ENCODE data around the gene CFAP119. TPM values are rescaled to one million over a fixed set of nuclear protein-coding genes. Genes with fewer than 3 reads are reported as not detected.

Gene CFAP119
- total and polyA plus RNA-seq, 9 of the 15 experiments (the other 6 are each of a cell fraction or from before 2014, with no cell fraction given), result 5.5 to 33.7 (median 9.6) TPM

DNA sequence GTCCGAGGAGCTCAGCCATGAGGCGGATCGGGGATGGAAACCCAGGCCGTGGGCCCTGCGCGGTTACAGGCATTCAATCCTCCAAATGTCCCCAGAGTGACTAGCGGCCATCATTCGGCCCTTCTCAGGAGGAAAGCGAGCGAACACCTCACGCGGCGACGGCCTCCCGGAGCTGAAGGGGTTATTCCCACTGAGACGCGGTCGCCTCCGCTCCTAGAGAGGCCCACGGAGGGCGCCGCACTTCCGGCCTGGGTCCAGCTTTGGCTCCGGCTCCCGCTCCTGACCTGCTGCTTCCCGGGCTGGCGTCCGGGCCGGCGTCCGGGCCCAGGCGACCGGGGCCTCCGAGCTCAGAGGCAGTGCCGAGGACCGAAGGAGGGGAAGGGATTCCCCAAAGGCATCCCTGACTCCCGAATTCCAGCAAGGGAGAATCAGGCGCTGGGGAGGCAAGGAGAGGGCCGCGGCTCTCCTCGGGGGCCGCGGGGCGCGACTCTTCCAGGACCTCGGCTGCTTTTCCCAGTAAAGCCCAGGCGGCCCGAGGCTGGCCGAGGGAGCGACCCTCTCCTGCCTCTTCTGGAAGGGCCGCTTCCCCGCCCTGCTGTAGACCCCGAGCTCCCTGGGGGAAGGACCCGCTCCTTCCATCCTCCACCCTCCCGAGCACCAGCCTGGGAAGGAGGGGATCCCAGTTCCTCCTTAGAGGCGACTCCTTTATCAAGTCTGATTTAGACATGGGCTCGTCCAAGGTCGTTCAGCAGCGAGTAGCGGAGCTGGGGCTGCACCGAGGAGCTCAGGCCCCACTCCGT, 43.7 kb upstream of the CFAP119 start (continued):
- TF ChIP-seq CAMTA2 (CRISPR knock-in tag; conservative IDR thresholded peaks at IDR 0.05), result no peak
- no peak for TF ChIP-seq ZNF384 (IDR thresholded peaks at IDR 0.05; ENCODE audit: low read depth, low read length)
- TF ChIP-seq ZHX1 (conservative IDR thresholded peaks at IDR 0.05; ENCODE audit: low read length), result no peak
- TF ChIP-seq TOE1 (IDR thresholded peaks at IDR 0.05; ENCODE audit: borderline replicate concordance), result peak; percentile 88; the same call in 1 of the 2 replicates
- no peak for TF ChIP-seq TOE1 (CRISPR knock-in tag; IDR thresholded peaks at IDR 0.05; ENCODE audit: borderline replicate concordance, low read depth)
- TF ChIP-seq GTF2B (IDR thresholded peaks at IDR 0.05; ENCODE audit: extremely low read depth, insufficient read length), result no peak
- no peak for TF ChIP-seq KAT8 (IDR thresholded peaks at IDR 0.05; ENCODE audit: low read depth)
- peak; percentile 39 for TF ChIP-seq SAP30 (IDR thresholded peaks at IDR 0.05; ENCODE audit: borderline replicate concordance, insufficient read depth, low read depth, low read length, poor library complexity, severe bottlenecking)
- peak; percentile 35; the same call in 1 of the 2 replicates for TF ChIP-seq ZBTB7A (IDR thresholded peaks at IDR 0.05; ENCODE audit: borderline replicate concordance, control insufficient read depth, low read depth, low read length)
- TF ChIP-seq POLR2G (IDR thresholded peaks at IDR 0.05; ENCODE audit: low read depth, low read length), result peak; percentile 97
- peak; percentile 4; the same call in 1 of the 2 replicates for TF ChIP-seq ETS1 (conservative IDR thresholded peaks at IDR 0.05; ENCODE audit: control insufficient read depth, low read depth, low read length)
- 0 out of 4 replicates have a peak, but pooled peaks of 1 of the 2 experiments have one; percentile 60 for TF ChIP-seq MLLT1 (IDR thresholded peaks at IDR 0.05)
- TF ChIP-seq CREBBP (IDR thresholded peaks at IDR 0.05; ENCODE audit: low read depth, low read length), result no peak
- TF ChIP-seq HLTF (IDR thresholded peaks at IDR 0.05), result 0 out of 2 replicates have a peak, but pooled peaks have one; percentile 9
- 0 out of 2 replicates have a peak, but pooled peaks have one; percentile 17 for TF ChIP-seq MEF2D (tag; conservative IDR thresholded peaks at IDR 0.05; ENCODE audit: low read depth)
- TF ChIP-seq, protein P1, sequence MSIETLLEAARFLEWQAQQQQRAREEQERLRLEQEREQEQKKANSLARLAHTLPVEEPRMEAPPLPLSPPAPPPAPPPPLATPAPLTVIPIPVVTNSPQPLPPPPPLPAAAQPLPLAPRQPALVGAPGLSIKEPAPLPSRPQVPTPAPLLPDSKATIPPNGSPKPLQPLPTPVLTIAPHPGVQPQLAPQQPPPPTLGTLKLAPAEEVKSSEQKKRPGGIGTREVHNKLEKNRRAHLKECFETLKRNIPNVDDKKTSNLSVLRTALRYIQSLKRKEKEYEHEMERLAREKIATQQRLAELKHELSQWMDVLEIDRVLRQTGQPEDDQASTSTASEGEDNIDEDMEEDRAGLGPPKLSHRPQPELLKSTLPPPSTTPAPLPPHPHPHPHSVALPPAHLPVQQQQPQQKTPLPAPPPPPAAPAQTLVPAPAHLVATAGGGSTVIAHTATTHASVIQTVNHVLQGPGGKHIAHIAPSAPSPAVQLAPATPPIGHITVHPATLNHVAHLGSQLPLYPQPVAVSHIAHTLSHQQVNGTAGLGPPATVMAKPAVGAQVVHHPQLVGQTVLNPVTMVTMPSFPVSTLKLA (conservative IDR thresholded peaks at IDR 0.05), result peak; percentile 48 to 78; a peak in 3 of 4 replicates
- peak; percentile 58; the same call in 1 of the 2 replicates for TF ChIP-seq FOXK1 (CRISPR knock-in tag; IDR thresholded peaks at IDR 0.05; ENCODE audit: borderline replicate concordance)

Data from K562 (cell line).